ENCODE results near the gene HBG2.
"Not testable (repeated sequence)": the region's sequence is repeated elsewhere in the genome, so short reads cannot be mapped to it uniquely, and the experiment has no call there.

HBG2 gene

DNA sequence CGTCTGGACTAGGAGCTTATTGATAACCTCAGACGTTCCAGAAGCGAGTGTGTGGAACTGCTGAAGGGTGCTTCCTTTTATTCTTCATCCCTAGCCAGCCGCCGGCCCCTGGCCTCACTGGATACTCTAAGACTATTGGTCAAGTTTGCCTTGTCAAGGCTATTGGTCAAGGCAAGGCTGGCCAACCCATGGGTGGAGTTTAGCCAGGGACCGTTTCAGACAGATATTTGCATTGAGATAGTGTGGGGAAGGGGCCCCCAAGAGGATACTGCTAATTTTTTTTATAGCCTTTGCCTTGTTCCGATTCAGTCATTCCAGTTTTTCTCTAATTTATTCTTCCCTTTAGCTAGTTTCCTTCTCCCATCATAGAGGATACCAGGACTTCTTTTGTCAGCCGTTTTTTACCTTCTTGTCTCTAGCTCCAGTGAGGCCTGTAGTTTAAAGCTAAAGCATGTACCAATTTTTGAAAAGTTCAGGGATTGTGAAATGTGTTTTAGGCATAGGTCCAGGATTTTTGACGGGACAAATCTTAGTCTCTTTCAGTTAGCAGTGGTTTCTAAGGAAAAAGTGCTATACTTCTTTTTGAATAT lies 4.7 kb downstream of the HBG2 start, which contains the start of gene HBG1:
HBG1 (minus strand) TSS at position 51 of the 590 bp plus-strand sequence. CDS start 53 bp downstream, outside the sequence.
- not testable (repeated sequence) for DNase-seq (ENCODE audit: low read depth in 3 of 3)

- not testable (repeated sequence) for DNase-seq (ENCODE audit: low read depth in 3 of 3)
These were observed 6.1 kb downstream of the HBG2 start for GRCh38 chr11:5248498-5248897.

DNA sequence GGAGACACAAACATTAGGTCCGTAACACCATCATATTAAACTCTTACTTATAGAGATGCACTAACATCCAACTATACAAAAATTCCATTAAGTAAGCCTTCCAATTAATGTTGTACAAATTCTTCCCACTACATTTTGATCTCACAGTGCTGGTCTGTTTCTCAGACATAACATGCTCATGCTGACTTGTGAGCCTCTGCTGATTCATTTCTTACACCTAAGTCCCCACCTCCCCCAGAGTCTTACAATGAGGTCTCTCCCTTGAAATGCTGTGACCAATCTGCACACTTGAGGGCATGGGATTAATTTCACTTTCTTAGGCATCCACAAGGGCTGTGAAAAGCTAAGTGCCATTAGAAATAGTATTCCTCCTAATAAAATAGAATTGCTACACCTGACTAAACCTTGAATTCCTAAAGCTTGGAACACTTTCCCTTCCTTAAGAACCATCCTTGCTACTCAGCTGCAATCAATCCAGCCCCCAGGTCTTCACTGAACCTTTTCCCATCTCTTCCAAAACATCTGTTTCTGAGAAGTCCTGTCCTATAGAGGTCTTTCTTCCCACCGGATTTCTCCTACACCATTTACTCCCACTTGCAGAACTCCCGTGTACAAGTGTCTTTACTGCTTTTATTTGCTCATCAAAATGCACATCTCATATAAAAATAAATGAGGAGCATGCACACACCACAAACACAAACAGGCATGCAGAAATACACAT lies 6.9 kb downstream of the HBG2 start:
- DNase-seq (ENCODE audit: low read depth in 3 of 3) = no peak

DNA sequence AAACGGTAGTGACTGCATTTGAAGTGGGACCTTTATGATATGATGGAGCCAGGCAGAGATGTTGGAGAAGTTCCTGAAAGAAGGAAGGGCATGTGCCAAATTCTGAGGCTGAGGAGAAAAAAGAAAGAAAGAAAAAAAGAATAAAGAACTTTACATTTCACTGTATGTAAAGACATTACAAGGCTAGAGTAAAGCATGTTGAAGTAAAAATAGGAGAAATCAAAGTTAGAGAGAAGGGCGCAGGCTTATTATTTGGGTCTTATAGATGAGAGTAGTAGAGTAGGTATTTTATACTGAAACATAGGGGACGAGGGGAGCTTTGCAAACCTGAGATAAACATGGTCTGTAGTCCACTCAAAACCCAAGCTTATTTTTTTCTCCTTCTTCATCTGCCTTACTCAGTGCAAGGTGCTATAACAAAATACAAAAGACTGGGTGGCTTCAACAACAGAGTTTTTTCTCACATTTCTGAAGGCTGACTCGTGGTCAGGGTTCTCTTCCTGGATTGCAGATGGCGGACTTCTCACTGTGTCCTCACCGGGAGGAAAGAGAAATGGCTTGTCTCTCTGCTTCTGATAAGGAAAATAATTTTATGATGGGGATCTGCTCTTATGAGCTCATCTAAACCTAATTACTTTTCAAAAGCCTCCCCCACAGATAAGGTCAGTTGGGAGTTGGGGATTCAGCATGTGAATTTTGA lies 7.7 kb downstream of the HBG2 start:
- DNase-seq (ENCODE audit: low read depth in 3 of 3) = no peak

- no peak for DNase-seq (ENCODE audit: low read depth in 3 of 3)
These were observed 9.4 kb downstream of the HBG2 start for GRCh38 chr11:5245155-5245554.

- no peak for DNase-seq (ENCODE audit: low read depth in 3 of 3)
These were observed 10.8 kb downstream of the HBG2 start for GRCh38 chr11:5243816-5244180.

DNA sequence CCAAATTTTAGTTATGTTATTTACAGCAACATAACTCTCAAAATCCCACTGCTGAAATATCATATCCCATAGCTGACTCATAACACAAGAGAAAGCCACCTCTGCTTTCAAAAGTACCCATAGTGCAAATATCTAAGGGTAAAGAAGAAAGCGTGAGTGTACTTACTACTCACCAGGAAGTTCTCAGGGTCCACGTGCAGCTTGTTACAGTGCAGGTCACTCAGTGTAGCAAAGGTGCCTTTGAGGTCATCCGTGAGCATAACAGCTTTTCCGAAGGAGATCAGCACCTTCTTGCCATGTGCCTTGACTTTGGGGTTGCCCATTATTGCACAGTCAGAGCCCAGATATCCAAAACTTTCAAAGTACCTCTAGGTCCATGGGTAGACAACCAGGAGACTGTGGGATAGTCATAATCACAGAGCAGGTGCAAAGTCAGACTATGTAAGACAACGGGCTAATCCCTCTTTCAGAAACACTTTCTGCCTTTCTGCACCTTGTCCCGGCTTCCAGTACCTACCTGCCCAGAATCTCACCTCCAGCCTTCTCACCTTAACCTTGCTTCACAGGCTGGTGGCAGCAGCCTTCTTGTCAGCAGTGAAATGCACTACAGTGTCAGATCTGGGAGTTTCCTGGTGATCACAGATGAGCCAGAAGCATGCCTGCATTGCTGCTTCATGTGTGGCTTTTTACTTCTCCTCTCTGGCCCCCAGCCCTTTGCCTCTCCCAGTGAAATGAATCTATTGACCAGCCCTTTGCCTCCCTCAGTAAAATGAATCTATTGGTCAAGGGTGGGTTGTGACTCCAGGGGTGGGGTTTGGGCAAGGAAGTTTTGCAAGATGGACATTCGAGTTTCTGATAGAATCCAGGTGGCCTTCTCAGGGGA lies 11.4 kb downstream of the HBG2 start:
- no peak for DNase-seq (ENCODE audit: low read depth in 3 of 3)

DNA sequence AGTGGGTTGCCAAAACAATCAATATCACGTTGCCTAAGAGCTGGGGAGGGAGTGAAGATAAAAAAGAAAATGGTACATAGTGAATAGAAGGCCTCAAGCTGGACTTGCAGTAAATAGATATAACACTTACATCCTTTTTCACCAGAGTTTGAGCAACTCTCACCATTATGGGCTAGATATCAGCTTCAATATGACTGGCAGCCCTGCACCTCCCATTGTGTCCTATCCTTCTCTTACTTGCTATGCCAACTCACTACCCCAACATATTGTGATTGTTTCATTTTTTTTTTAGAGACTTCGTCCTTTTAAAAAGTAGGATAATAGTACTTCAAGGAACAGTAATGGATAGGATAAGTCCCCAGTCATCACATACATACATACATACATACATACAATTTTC lies 12.4 kb downstream of the HBG2 start:
- DNase-seq (ENCODE audit: low read depth in 3 of 3) = no peak

DNA sequence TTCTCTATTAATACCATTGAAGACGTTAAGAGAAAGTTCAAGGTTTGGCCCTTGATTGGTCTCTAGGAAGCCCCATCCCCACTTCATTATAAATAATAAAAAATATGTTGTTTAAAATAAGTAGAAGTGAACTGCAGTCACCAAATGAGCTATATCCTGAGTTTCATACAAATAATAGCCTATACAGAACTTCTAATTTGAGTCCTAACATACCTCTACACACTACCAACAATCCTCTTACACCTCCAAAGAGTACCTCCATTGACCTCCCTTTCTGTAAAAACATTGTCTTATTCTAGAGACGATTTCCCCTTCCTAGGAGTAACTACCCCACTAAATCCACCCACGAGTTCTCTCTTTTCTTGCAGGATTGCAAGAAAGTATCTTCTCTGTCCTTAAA lies 13.1 kb downstream of the HBG2 start:
- no peak for DNase-seq (ENCODE audit: low read depth in 3 of 3)

GRCh38 chr11:5240458-5240857 lies 14.1 kb downstream of the HBG2 start:
- DNase-seq (ENCODE audit: low read depth in 3 of 3) = no peak

- no peak for DNase-seq (ENCODE audit: low read depth in 3 of 3)
These were observed 14.5 kb downstream of the HBG2 start for GRCh38 chr11:5240056-5240455.

DNA sequence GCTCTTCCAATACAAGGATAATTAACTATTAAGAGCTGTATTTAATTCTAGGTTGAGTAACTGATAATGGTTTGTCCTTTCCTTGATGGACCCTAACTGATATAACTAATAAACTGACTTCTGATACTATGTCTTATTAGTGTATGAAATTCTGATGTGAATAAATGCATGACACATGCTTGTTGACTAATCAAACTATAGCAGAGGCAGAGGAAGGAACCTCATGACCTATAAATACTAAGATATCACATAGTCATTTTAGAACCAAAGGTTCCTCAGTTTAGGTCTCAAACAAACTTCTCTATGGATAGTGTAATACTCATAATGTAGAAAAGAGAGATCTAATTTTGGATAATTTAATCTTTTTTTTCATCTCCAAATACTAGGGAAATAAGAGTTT lies 15.5 kb downstream of the HBG2 start:
- no peak for DNase-seq (ENCODE audit: low read depth in 3 of 3)

DNA sequence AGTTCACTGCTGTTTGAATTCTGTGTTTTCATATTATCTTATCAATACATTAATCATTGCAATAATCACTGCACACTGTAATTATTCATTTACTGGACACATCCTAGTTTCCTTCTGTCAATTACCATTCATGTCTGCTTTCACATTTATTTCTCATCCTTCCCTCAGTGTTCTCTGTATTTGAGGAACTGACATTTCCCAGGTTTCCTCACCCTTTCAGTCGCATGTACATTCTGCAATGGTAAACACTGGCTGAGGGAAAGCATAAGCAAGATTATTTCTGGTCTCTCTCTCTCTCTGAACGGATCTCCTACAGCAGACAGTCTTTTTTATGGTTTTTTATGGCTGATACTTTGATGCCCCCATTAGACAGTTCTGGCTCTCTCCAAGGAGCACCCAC lies 16.1 kb downstream of the HBG2 start:
- no peak for DNase-seq (ENCODE audit: low read depth in 3 of 3)

GRCh38 chr11:5237420-5237819 lies 17.2 kb downstream of the HBG2 start:
- DNase-seq (ENCODE audit: low read depth in 3 of 3) = no peak

DNA sequence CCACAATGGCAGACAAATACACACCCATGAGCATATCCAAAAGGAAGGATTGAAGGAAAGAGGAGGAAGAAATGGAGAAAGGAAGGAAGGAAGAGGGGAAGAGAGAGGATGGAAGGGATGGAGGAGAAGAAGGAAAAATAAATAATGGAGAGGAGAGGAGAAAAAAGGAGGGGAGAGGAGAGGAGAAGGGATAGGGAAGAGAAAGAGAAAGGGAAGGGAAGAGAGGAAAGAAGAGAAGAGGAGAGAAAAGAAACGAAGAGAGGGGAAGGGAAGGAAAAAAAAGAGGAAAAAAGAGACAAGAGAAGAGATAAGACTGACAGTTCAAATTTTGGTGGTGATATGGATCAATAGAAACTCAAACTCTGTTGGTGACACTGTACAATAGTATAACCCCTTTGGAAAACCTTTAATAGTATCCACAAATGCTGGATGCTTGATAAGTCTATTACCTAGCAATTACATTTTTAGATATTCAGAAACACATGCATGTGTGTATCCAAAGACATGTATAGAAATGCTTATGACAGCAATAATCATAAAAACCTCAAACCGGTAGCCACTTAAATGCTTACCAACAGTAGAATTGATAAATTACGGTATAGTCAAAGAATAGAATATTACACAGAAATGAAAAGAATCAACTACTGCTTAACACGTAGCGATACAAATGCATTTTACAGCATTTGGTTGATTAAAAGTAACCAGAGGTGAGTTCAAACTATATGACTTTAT lies 19.1 kb downstream of the HBG2 start:
- no peak for DNase-seq (ENCODE audit: low read depth in 3 of 3)

DNA sequence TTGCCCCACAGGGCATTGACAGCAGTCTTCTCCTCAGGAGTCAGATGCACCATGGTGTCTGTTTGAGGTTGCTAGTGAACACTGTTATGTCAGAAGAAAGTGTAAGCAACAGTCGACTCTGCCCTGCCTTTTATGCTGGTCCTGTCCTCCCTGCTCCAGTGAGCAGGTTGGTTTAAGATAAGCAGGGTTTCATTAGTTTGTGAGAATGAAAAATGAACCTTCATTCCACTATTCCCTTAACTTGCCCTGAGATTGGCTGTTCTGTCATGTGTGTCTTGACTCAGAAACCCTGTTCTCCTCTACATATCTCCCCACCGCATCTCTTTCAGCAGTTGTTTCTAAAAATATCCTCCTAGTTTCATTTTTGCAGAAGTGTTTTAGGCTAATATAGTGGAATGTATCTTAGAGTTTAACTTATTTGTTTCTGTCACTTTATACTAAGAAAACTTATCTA lies 20.2 kb downstream of the HBG2 start, which contains the start of gene HBD:
HBD (minus strand) TSS at position 103 of the 454 bp plus-strand sequence; CDS start at position 53, 50 bp downstream.
- DNase-seq (ENCODE audit: low read depth in 3 of 3) = no peak

GRCh38 chr11:5233307-5233706 lies 21.3 kb downstream of the HBG2 start:
- DNase-seq (ENCODE audit: low read depth in 3 of 3) = no peak

DNA sequence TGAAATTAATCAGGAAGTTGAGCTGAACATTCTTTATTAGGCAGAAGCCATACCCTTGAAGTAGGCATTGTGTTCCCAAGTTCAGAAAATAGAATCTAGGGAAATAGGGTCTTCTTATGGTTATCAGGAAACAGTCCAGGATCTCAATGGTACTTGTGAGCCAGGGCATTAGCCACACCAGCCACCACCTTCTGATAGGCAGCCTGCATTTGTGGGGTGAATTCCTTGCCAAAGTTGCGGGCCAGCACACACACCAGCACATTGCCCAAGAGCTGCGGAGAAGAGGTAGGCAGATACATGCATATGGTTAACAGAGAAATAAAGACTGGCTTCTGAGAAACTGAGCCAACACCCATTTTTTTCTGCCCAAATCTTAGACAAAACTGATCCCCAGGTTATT lies 21.8 kb downstream of the HBG2 start:
- no peak for DNase-seq (ENCODE audit: low read depth in 3 of 3)

GRCh38 chr11:5232176-5232575 lies 22.4 kb downstream of the HBG2 start:
- no peak for DNase-seq (ENCODE audit: low read depth in 3 of 3)

GRCh38 chr11:5231111-5231510 lies 23.5 kb downstream of the HBG2 start:
- DNase-seq (ENCODE audit: low read depth in 3 of 3) = no peak

DNA sequence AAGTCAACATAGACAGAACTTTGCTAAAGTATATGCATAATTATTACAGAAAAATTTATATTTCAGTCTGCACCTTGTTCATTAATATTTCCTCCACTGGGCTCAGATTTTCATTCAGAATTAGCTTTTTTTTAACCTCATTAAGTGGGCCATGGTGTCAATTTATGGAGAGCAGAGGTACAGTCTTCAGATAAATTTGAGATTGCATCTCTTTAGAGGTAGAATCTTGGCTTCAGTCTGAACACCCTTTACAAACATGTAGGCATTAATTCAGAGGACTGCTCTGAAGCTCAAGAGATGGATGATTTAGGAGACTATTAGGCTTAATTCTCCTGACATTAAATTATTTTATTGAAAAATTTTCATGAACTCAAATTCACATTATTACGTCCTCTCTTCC lies 24.3 kb downstream of the HBG2 start:
- DNase-seq (ENCODE audit: low read depth in 3 of 3) = no peak

Data from stimulated activated CD4-positive, alpha-beta T cell treated with anti-CD3 and anti-CD28 coated beads, TNF-alpha, amount 100 ng/mL, for 24 hours (primary cell).